Fibroblast of villous mesenchyme (primary cell): ENCODE measurements around the gene DKK3. TPM values are rescaled to one million over a fixed set of nuclear protein-coding genes. Genes with fewer than 3 reads are reported as not detected.

ENCODE experiments used
- DNase-seq: peaks from one replicate; pipeline ENCODE4 v3.0.0-alpha.2; 2010; ENCODE audit warnings: low read depth
- H3K4me3 ChIP-seq: 2 replicates; pipeline ENCODE4 v1.5.1; 2011; ENCODE audit warnings: low read depth, mild to moderate bottlenecking, low read length
- CTCF ChIP-seq: IDR thresholded peaks from 2 replicates; pipeline ENCODE4 v1.5.1; 2012; ENCODE audit warnings: low read depth, mild to moderate bottlenecking, low read length; ENCODE audit not compliant: insufficient read depth
- total RNA-seq: library from RNA; depleted of rRNA; stranded (reverse); fragments of >200 nt; gene quantifications from 2 replicates; pipeline ENCODE4 v1.2.3, GENCODE V29; 2012

The DKK3 gene
- total RNA-seq, 1 donor: 338 TPM

DNA sequence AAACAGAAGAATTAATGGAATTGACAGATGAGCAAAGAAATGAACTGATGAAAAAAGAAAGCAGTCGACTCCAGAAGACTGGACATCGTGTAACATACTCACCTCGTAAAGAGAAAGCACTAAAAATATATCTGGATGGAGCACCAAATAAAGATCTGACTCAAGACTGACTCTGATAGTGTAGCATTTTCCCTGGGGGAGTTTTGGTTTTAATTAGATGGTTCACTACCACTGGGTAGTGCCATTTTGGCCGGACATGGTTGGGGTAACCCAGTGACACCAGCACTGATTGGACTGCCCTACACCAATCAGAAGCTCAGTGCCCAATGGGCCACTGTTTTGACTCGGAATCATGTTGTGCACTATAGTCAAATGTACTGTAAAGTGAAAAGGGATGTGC is 52.4 kb downstream of the DKK3 start:
- no peak overlapping the region for H3K4me3 ChIP-seq
- no peak for TF ChIP-seq CTCF
- no peak for DNase-seq

GRCh38 chr11:11952036-11952435 is 56.4 kb downstream of the DKK3 start:
- TF ChIP-seq CTCF: no peak
- H3K4me3 ChIP-seq: no peak overlapping the region
- no peak for DNase-seq

DNA sequence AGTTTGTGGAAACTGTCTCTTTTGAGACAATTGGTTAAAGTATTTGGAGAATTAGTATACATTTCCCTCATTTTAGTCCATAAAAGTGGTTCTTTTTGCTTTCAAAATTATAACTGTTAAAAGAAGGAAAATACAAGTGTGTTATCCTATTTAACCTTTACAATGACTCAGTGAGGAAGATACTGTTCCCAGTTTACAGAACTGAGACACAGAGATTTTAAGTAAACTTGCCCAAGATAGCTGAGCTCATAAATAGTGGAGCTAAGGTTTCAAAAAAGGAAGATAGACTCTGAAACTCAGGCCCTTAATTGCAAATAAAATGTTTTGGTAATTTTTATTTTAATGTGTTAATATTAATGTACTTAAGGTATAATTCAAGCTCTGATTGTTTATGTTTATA is 58.9 kb downstream of the DKK3 start:
- no peak for TF ChIP-seq CTCF
- no peak for DNase-seq
- no peak overlapping the region for H3K4me3 ChIP-seq

DNA sequence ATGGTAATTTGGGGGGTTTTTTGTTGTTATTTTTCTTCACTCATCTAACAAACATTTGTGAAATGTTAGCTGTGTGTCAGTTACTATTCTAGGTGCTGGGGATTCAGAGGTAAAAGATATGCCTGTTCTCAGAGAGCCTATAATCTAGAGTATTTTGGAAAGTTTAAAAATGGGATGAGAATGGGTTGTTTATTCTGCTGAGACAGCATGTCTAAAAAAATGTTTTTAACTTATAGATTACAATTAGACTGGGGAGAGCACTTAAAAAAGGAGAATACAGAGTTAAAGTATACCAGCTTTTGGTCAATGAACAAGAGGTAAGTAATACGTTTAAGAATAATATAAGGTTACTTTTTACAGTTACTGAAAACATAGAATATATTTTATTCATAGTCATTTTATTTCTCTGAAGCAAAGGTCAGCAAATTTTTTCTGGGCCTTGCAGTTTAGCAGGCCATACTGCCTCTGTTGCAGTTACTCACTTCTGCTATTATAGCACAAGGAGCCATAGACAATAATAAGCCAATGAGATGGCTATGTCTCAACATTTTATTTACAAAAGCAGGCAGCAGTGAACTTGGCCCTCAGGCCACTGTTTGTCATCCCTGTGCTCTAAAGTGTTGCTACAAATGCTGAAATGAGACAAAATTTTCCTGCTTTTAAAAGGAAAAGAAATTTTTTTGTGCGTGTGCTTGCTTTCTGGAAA is 60.0 kb downstream of the DKK3 start:
- TF ChIP-seq CTCF: no peak
- peak; percentile 52 for DNase-seq
- H3K4me3 ChIP-seq: no peak overlapping the region

- no peak for TF ChIP-seq CTCF
- no peak overlapping the region for H3K4me3 ChIP-seq
Measured at GRCh38 chr11:11947825-11948224, 60.6 kb downstream of the DKK3 start.

DNA sequence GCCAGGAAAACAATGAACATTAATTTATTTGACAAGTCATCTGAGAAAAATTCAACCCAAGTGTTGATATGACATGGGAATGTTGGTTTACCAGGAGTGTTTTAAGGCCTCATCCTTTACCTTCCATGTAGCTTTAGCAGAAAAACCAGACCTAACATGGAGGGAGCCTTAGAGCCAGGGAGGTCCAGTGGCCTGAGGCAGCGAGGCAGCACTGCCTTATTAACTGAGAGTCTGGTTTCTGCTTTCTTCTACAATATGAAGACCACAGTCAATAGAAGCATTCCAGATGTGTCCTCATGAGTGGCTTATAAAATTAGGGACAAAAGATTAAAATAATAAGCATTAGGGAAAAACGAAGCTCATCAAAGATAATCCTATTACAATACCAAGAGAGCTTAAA is 61.5 kb downstream of the DKK3 start:
- TF ChIP-seq CTCF: no peak
- no peak for DNase-seq
- H3K4me3 ChIP-seq: no peak overlapping the region

More at GRCh38 chr11:11947825-11948224, 60.6 kb downstream of the DKK3 start:
- no peak for DNase-seq

- TF ChIP-seq CTCF: no peak
- peak; percentile 23 for DNase-seq
- no peak overlapping the region for H3K4me3 ChIP-seq
Measured at GRCh38 chr11:11946180-11946579, 62.2 kb downstream of the DKK3 start.
